Measurements from ENCODE around the gene ELOF1.

ELOF1 gene

GRCh38 chr19:11597202-11598102, 38.4 kb upstream of the ELOF1 start, which contains the start of gene ZNF627:
Gene ZNF627 (plus strand): TSS chr19:11597483. CDS start chr19:11597628, 145 bp downstream.
- Histone ChIP-seq H3K27me3 (ENCODE audit: insufficient read depth, low read depth) (no peaks in the 10 kb centered on the region), H3K36me3 (ENCODE audit: insufficient read depth) (no peaks in the 10 kb centered on the region), H3K4me3 (IDR thresholded peaks at IDR 0.05; ENCODE audit: insufficient read depth, low read depth, low read length) (peak within 1 kb of the TSS; percentile 34), H3K4me2 (peak within 1 kb of the TSS; percentile 83), H2AFZ (ENCODE audit: low read depth) (peak within 1 kb of the TSS; percentile 83), H4K20me1 (ENCODE audit: insufficient read depth) (no peaks in the 10 kb centered on the region), H3K4me1 (ENCODE audit: low read depth, poor library complexity, severe bottlenecking) (peaks cover 9% of the 10 kb centered on the region), H3K9ac (peak within 1 kb of the TSS; percentile 88), H3K27ac (peak within 1 kb of the TSS; percentile 65), H3K79me2 (ENCODE audit: insufficient read depth, low read depth) (peaks cover 9% of the 10 kb centered on the region; the same call in 1 of the 2 replicates)
- no peak for TF ChIP-seq CTCF (conservative IDR thresholded peaks at IDR 0.05; ENCODE audit: low read depth, low read length)

DNA sequence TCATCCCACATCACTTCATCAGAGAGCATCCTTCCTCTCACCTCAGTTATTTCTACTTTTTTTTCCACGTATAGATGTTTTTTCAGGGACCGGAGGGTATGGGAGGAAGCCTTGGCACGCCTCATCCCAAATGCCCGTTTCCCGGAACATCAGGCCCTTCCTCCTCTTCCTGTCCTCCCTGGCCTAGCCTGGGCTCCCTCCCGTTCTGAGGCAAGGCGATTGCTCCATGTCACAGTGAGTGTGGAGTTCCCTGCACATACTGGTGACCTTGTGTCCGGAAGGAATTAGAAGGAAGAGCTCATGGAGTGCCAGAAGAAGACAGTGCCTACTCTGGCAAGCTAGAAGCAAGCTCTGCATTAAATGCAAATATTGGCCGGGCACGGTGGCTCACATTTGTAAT, 37.1 kb upstream of the ELOF1 start:
- H3K27ac ChIP-seq: no peak overlapping the region
- TF ChIP-seq CTCF (conservative IDR thresholded peaks at IDR 0.05; ENCODE audit: low read depth, low read length): no peak
- peak overlapping the region; percentile 73; the same call in 1 of the 2 replicates for H2AFZ ChIP-seq (ENCODE audit: low read depth)
- H4K20me1 ChIP-seq (ENCODE audit: insufficient read depth): no peaks in the 10 kb centered on the region
- H3K4me2 ChIP-seq: no peak overlapping the region
- peaks cover 9% of the 10 kb centered on the region for H3K4me1 ChIP-seq (ENCODE audit: low read depth, poor library complexity, severe bottlenecking)
- no peak overlapping the region for H3K9ac ChIP-seq
- H3K4me3 ChIP-seq (IDR thresholded peaks at IDR 0.05; ENCODE audit: insufficient read depth, low read depth, low read length): no peak overlapping the region
- peaks cover 9% of the 10 kb centered on the region; the same call in 1 of the 2 replicates for H3K79me2 ChIP-seq (ENCODE audit: insufficient read depth, low read depth)
- no peaks in the 10 kb centered on the region for H3K36me3 ChIP-seq (ENCODE audit: insufficient read depth)
- H3K27me3 ChIP-seq (ENCODE audit: insufficient read depth, low read depth): no peaks in the 10 kb centered on the region

DNA sequence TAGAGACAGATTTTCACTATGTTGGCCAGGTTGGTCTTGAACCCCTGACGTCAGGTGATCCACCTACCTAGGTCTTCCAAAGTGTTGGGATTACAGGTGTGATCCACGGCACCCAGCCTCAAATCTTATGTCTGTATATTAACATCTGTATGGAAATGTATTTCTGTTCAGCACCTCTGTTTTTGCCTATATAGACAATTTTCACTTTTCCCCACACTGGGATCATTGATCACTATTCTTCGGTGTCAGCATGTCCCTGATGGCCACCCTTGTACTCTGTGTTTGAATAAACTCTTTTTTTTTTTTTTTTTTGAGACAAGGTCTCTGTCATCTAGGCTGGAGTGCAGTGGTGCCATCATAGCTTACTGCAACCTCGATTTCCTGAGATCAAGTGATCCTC, 35.1 kb upstream of the ELOF1 start:
- no peaks in the 10 kb centered on the region for H4K20me1 ChIP-seq (ENCODE audit: insufficient read depth)
- H3K27me3 ChIP-seq (ENCODE audit: insufficient read depth, low read depth): no peaks in the 10 kb centered on the region
- peaks cover 7% of the 10 kb centered on the region; the same call in 1 of the 2 replicates for H3K79me2 ChIP-seq (ENCODE audit: insufficient read depth, low read depth)
- no peak overlapping the region for H2AFZ ChIP-seq (ENCODE audit: low read depth)
- H3K9ac ChIP-seq: no peak overlapping the region
- H3K36me3 ChIP-seq (ENCODE audit: insufficient read depth): no peaks in the 10 kb centered on the region
- no peak overlapping the region for H3K27ac ChIP-seq
- H3K4me3 ChIP-seq (IDR thresholded peaks at IDR 0.05; ENCODE audit: insufficient read depth, low read depth, low read length): no peak overlapping the region
- H3K4me2 ChIP-seq: no peak overlapping the region
- no peak for TF ChIP-seq CTCF (conservative IDR thresholded peaks at IDR 0.05; ENCODE audit: low read depth, low read length)
- peaks cover 9% of the 10 kb centered on the region for H3K4me1 ChIP-seq (ENCODE audit: low read depth, poor library complexity, severe bottlenecking)

DNA sequence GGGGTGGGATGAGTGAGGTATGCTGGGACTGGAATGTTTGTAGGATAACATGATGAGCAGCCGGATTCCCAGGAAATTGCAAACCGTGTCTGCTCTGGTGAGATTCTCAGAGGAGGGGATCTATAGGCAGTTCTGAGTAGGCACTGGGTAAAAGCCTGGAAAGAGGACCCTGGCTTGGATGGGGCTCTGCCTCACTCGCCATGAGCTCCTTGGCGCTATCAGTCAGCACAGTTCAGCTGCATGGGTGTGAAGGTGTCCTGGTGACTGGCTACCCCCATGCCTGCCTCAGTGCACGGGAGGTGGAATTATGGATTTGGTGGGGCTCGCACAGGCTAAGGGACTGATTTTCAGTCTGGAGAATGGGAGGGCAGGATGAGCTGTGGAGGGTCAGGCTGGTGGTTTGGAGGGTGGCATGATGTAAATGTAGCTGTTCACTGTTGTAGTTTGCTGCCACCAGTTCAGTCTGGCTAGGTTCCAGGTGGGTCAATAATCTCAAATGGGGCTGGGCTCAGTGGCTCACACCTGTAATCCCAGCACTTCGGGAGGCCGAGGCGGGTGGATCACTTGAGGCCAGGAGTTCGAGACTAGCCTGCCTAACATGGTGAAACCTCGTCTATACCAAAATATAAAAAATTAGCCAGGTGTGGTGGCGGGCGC, 29.1 kb upstream of the ELOF1 start:
- H2AFZ ChIP-seq (ENCODE audit: low read depth): peak overlapping the region; percentile 28; the same call in 1 of the 2 replicates

More for the DNA sequence above, 29.1 kb upstream of the ELOF1 start:
- H4K20me1 ChIP-seq (ENCODE audit: insufficient read depth): no peaks in the 10 kb centered on the region
- no peaks in the 10 kb centered on the region for H3K36me3 ChIP-seq (ENCODE audit: insufficient read depth)
- TF ChIP-seq CTCF (conservative IDR thresholded peaks at IDR 0.05; ENCODE audit: low read depth, low read length): peak; percentile 22; the same call in 1 of the 2 replicates
- no peaks in the 10 kb centered on the region for H3K27me3 ChIP-seq (ENCODE audit: insufficient read depth, low read depth)
- peak overlapping the region; percentile 16; the same call in 1 of the 2 replicates for H3K4me2 ChIP-seq
- H3K4me1 ChIP-seq (ENCODE audit: low read depth, poor library complexity, severe bottlenecking): no peaks in the 10 kb centered on the region
- no peak overlapping the region for H3K4me3 ChIP-seq (IDR thresholded peaks at IDR 0.05; ENCODE audit: insufficient read depth, low read depth, low read length)
- H3K27ac ChIP-seq: no peak overlapping the region
- H3K9ac ChIP-seq: no peak overlapping the region
- no peaks in the 10 kb centered on the region for H3K79me2 ChIP-seq (ENCODE audit: insufficient read depth, low read depth)
